ENCODE data around the gene JMJD7.

Gene JMJD7

DNA sequence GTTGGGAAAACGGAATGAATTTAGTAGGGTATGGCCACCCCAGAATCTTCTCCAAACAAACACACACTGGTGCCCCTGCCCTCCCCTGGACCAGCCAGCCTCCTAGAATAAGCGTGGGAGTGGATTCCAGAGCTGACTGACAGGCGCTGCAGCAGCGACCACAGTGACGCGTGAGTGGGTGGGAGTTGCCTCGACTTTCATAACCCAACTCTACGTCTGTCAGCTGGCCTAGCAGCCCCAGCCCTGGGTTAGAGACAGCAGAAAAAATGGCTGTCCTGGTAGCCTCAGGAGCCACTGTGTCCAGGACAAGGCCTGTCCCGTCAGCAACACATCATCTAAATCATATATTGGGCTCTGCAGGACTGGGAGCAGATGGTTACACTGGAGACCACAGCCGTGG, 20.7 kb downstream of the JMJD7 start:
- DNase-seq = no peak

GRCh38 chr15:41849204-41849603, 21.3 kb downstream of the JMJD7 start:
- no peak for DNase-seq

- DNase-seq = no peak
These were observed 22.0 kb downstream of the JMJD7 start for GRCh38 chr15:41849861-41850260.

DNA sequence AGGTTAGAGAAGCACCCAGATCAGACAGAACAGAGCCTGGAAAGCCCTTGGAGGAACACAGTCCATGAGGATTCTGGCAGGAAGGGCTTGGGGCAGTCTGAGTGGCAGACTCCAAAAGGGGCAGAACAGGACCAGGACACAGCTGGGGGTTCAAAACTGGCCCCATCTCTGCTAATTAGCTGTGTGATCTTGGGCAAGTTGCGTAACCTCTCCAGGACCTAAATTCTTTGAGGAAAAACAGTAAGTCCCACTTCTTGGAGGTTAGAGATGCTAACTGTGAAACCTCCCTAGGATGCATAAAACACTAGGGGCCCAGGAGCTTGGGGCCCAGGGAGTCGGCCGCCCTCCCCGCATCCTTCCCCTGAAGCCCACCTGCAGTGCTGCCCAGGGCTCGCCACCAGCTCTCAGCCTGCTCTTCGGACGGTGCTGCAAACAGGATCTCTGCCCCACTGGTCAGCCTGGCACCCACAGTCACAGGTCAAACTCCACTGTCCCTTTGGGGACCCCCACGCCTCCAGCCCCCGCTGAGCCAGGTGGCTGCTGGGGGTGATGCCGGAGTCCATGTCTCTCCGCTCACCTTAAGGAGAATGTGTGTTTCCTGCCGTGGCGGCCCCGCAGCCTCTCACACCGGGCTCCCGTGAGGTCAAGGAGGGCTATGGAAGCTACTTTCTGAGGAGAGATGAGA, 22.7 kb downstream of the JMJD7 start:
- no peak for DNase-seq

DNA sequence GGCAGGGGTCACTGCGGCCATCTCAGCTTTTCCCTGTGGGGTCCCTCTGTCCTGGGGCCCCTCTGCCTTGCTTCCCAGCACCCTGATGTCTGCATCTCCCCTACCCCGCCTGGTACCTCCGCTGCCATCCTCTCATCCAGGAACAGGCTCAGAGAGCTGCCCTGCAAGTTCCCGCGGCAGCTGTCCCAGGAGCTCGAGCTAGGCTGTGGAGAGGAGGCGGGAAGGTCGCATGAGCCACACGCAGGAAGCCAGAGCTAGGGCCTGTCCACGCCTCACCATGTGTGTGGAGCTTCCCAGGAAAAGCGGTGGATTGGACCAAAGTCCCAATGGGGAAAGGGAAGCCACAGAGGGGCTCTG, 23.3 kb downstream of the JMJD7 start:
- DNase-seq = no peak

DNA sequence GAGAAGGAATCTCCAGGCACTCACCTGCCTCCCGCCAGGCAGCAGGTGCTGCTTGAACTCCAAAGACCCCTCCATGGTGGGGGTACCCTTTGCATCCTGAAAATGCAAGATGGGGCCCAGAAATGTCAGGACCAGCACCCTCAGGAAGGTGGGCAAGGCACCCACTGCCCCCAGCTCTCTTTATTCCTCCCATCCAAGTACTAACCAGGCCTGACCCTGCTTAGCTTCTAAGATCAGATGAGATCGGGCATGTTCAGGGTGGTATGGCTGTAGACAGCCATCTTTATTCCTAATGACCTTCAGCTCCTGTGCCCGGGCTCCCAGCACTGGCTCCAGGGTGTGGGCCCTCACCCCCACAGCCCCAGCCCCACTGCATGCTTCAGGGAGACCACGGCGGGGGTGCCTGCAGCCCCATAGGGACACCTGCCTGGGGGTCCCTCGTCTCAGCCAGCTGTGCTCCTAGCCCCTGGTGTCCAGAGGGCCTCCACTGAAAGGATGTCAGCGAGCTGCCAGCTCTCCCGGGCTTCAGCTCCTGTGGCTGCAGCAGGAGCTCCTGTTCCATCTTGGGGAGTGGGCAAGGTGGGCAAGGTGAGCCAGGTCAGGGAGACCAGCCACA, 24.0 kb downstream of the JMJD7 start:
- no peak for DNase-seq

DNA sequence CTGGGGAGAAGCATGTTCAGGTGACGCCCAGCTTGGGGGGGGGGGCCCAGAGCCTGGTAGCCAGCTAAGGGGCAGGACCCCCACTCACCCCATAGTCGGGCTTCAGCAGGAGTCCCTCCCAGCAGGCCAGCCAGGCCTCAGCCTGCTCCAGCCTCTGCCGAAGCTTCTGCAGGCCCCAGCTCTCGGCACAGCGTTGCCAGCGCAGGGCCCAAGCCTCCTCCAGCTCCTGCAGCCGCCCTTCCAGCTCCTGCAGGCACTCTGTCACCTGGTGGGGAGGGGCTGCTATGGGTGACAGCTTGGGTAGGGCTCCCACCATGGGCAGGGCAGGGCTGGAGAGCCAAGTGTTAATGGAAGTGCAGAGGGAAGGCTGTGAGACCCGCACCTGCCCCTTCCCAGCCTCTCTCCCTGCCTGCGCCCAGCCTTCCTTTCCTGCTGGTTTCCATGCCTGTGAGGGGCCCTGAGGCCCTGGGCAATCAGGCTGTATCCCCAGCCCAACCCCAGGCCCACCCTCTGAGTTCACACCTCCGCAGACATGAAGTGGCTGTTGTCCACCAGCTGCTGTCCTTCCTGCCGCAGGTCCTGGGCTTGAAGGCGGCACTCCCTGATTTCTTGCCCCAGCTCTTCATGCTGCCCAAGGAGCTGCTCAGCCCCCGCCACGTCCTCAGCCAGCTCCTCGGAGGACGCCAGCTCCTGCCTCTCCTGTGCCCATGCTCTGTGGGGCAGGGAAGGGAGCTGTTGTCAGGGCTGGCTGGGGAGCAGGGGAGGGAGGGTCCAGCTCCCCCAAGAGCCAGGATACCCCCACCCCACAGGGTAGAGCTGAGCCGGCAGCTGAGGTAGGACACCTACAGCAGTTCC, 25.1 kb downstream of the JMJD7 start:
- no peak for DNase-seq

- DNase-seq = no peak
These were observed 25.9 kb downstream of the JMJD7 start for GRCh38 chr15:41853831-41854230.

DNA sequence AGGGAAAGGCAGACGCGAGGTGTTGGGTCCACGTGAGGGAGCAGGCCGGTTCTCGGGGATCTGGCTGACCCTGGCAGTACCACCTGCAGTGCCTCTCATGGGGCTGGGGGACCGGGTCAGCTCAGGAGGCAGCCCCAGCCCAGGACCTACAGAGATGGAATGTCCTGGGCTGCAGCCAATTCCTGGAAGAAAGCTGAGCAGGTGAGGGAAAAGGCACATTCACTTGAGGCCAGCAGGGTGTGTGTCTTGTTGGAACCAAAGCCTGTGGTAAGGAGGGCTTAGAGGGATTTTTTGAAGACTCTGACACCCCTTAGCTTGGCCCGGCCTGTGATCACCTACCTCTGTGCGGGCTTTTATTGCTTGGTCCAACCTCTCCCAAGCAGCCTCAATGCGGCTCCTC, 26.6 kb downstream of the JMJD7 start:
- no peak for DNase-seq

GRCh38 chr15:41855261-41855961, 27.5 kb downstream of the JMJD7 start:
- DNase-seq = no peak

DNA sequence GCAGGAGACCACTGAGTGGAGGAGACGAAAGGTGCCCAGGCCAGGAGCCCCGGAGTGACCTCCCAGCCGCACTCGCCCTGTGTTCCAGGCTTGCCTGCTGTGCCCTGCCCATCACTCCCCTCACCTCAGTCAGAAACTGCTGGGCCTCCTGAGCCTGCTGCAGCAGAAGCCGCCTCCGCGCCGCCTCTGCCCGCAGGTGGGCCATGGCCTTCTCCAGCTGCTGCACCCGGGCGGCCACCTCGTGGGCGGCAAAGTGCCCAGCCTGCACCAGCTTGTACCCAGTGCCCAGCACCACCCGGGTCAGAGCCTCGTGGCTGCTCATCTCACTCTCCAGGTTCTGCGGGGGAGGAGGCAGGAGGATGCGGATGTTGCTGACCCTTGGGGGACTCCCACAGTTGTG, 28.4 kb downstream of the JMJD7 start:
- no peak for DNase-seq

DNA sequence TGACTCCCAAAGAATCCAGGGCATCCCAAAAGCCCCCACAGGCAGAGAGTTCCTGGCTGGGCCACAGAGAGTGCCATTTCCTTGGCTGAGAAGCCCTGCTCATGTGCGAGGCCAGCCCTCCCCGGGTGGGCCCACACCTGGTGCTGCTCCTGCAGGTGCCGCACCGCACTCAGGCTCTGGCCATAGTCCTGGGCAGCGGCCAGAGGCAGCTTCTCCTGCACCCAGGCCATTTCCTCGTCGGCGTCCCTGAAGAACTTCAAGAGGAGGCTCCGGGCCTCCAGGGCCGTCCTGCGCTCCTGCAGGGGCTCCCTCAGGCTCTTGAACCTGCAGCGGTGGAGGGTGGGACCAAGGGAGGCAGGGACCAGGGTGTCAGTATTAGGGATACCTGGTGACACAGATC, 28.8 kb downstream of the JMJD7 start:
- no peak for DNase-seq

- DNase-seq = no peak
These were observed 29.4 kb downstream of the JMJD7 start for GRCh38 chr15:41857316-41857715.

GRCh38 chr15:41858756-41859155, 30.9 kb downstream of the JMJD7 start:
- no peak for DNase-seq

GRCh38 chr15:41860049-41860828, 32.3 kb downstream of the JMJD7 start:
- no peak for DNase-seq

DNA sequence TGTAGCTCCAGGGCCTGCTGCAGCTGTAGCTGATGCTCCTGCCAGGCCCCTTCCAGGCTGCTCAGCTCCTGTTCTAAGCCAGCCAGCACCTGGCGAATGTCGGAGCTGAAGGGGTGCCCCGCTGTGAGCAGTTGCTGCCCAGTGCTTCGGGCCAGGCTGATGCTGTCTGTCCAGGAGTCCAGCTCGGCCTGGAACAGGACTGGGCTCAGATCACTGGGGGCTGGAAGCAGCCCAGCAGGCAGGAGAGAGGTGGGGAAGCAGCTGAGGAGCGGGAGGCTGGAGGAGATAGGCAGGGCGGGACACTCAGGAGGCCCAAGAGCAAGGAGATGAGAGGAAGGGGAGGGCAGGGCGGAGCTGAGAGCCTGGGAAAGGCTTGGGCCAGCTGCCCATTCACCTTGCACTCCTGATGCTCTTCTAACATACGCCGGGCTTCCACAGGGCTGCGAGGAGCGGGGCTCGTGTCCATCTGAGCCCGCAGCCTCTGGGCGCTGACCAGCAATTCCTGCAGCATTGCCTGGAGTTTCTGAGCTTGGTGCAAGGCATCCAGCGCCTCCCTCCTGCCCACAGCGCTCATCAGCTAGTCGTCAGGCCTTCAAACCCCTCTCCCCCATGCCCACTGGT, 34.0 kb downstream of the JMJD7 start:
- DNase-seq = no peak

DNA sequence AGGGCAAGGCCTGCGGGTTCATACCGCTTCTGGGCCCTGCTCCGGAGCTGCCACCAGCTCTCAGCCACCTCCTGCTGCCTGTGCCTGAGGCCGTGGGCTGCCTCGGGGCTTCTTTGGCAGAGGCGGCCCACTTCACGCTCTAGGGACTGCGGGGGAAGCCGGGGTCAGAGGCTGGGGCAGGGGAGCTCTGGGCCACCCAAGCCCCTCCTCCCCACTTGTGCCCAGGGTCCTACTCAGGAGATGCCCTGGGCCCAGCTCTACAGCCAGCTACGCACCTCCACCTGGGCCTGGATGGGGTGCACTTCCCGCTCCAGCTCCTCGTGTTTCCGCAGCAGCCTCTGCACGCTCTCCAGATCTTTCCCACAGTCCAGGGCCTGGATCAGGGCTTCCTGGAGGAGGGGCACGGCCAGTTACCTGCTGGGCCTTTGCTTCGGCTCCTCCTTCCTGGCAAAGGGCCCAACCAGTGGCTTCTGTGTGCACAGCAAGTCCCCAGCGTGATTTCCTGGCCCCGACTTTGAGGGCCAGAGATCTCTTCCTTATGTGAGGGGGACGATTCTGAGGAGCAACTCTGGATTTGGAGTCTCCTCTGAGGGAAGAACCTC, 34.7 kb downstream of the JMJD7 start:
- DNase-seq = no peak

GRCh38 chr15:41865490-41866055, 37.7 kb downstream of the JMJD7 start:
- DNase-seq = no peak

- DNase-seq = no peak
These were observed 38.4 kb downstream of the JMJD7 start for GRCh38 chr15:41866263-41866703.

DNA sequence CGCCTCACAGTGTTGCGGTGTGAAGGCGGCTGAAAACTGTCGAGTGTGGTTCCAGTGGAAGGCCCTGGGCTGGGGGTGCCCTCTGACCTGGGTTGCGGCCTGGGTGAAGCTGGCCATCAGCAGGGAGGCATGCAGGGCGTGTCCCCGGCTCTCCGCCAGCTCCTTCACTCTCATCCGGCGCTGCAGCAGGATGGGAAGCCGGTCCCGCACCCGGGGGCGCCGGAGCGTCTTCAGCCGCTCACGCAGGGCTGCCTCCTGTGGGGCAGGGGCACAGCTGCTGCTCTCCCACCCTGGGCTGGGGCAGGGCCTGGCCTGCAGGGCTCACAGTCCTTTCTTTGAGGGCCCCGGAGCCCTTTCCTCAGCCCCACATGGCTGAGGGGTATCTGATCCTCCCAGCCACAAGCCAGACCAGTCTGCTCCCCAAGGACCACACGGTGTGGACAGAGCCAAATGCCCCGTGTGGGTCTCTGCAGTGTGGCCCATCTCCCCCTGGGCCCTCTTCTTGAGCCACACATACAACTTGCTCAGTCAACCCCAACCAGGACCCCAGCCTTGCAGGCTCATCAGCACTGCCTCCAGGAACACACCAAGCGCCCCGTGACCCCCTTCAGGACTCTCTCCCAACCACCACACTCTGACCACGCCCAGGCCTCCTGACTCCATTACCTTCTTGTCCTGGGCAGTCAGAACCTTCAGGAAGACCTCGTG, 39.1 kb downstream of the JMJD7 start:
- no peak for DNase-seq

GRCh38 chr15:41868321-41868720, 40.4 kb downstream of the JMJD7 start:
- DNase-seq = no peak
